ENCODE measurements around the gene PLEKHG4B. TPM values are rescaled to one million over a fixed set of nuclear protein-coding genes. Genes with fewer than 3 reads are reported as not detected.

PLEKHG4B gene
- total RNA-seq, 1 experiment from 2014 or later, result 44.3 TPM

- TF ChIP-seq, protein P1, sequence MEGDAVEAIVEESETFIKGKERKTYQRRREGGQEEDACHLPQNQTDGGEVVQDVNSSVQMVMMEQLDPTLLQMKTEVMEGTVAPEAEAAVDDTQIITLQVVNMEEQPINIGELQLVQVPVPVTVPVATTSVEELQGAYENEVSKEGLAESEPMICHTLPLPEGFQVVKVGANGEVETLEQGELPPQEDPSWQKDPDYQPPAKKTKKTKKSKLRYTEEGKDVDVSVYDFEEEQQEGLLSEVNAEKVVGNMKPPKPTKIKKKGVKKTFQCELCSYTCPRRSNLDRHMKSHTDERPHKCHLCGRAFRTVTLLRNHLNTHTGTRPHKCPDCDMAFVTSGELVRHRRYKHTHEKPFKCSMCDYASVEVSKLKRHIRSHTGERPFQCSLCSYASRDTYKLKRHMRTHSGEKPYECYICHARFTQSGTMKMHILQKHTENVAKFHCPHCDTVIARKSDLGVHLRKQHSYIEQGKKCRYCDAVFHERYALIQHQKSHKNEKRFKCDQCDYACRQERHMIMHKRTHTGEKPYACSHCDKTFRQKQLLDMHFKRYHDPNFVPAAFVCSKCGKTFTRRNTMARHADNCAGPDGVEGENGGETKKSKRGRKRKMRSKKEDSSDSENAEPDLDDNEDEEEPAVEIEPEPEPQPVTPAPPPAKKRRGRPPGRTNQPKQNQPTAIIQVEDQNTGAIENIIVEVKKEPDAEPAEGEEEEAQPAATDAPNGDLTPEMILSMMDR (conservative IDR thresholded peaks at IDR 0.05), result no peak
- Histone ChIP-seq H2BK15ac (ENCODE audit: low read depth, low read length) (no peak overlapping the region), H4K8ac (replicated peaks; ENCODE audit: insufficient read length, low read depth, low read length) (no peak overlapping the region), H3K9ac (ENCODE audit: extremely low read depth, insufficient read length, low read length) (no peak overlapping the region), H4K91ac (ENCODE audit: insufficient read length, low read depth, low read length) (no peak overlapping the region), H3K4ac (ENCODE audit: low read depth, low read length) (no peak overlapping the region), H3K79me2 (ENCODE audit: insufficient read depth, low read length) (peaks cover 12% of the 10 kb centered on the region; the same call in 1 of the 2 replicates), H3K56ac (ENCODE audit: insufficient read length, low read depth, low read length) (no peak overlapping the region), H3T11ph (ENCODE audit: low read length) (no peak overlapping the region), H3K23ac (ENCODE audit: insufficient read length, low read depth, low read length) (no peak overlapping the region), H3K27me3 (ENCODE audit: insufficient read depth, low read length) (no peaks in the 10 kb centered on the region), H4K20me1 (ENCODE audit: control insufficient read depth, insufficient read depth, insufficient read length) (no peaks in the 10 kb centered on the region), H3K4me2 (ENCODE audit: insufficient read depth, insufficient read length, low read length) (no peak overlapping the region), H3K79me1 (ENCODE audit: insufficient read depth, low read depth, low read length, poor library complexity, severe bottlenecking) (peaks cover 19% of the 10 kb centered on the region), H3K23me2 (ENCODE audit: insufficient read length, low read depth, low read length, poor library complexity, severe bottlenecking) (peaks cover 9% of the 10 kb centered on the region), H2BK20ac (ENCODE audit: low read depth, low read length, poor library complexity, severe bottlenecking) (no peak overlapping the region), H3K4me1 (ENCODE audit: insufficient read depth, low read length) (peaks cover 2% of the 10 kb centered on the region; the same call in 1 of the 2 replicates), H3K27ac (ENCODE audit: insufficient read length, low read depth, low read length) (no peak overlapping the region), H2BK5ac (ENCODE audit: insufficient read length, low read length) (no peak overlapping the region), H2BK120ac (ENCODE audit: low read depth, low read length, poor library complexity, severe bottlenecking) (no peak overlapping the region), H2AK5ac (ENCODE audit: insufficient read length, low read length) (no peak overlapping the region), H2BK12ac (ENCODE audit: insufficient read length, low read depth, low read length) (no peak overlapping the region), H2AFZ (ENCODE audit: low read length) (no peak overlapping the region), H3K9me3 (ENCODE audit: control insufficient read depth, low read depth, low read length) (no peaks in the 10 kb centered on the region), H3K14ac (ENCODE audit: insufficient read depth, low read length) (no peak overlapping the region), H4K5ac (ENCODE audit: insufficient read length, low read depth, low read length) (no peak overlapping the region), H3K18ac (ENCODE audit: insufficient read length, low read depth, low read length) (no peak overlapping the region)
- H3K9me3 Mint-ChIP-seq, result peaks cover 0 to 15% of the 10 kb centered on the region in 2 experiments; a peak in 3 of 5 replicates
- H3K4me1 Mint-ChIP-seq, result peaks cover 53 to 55% of the 10 kb centered on the region in 2 experiments
- DNase-seq, result no peak
- peaks cover 19 to 55% (median 32%) of the 10 kb centered on the region in 3 experiments for H3K36me3 Mint-ChIP-seq (ENCODE audit: insufficient read depth in 1 of 3, low read depth in 3 of 3)
- H3K27ac Mint-ChIP-seq, result no peak overlapping the region
- no peak overlapping the region; a peak in 1 of 5 replicates for H3K4me3 Mint-ChIP-seq
- WGBS (ENCODE audit: extremely low coverage, insufficient read length, low lambda C conversion rate), result no CpG with 5 or more reads among the region's 12 CpGs
- H3K27me3 Mint-ChIP-seq (ENCODE audit: low read depth), result no peaks in the 10 kb centered on the region; the same call in 1 of the 2 replicates
Measured at GRCh38 chr5:95241-95980, 3.4 kb downstream of the PLEKHG4B start.

Data from H9 (cell line).